ENCODE results near the gene RGS17. TPM values are rescaled to one million over a fixed set of nuclear protein-coding genes. Genes with fewer than 3 reads are reported as not detected.

Gene RGS17
- total RNA-seq, 4 donors from 2014 or later = 0.88 to 4.8 (median 0.91) TPM; not detected in 1

GRCh38 chr6:153034139-153034538 lies 96.9 kb downstream of the RGS17 start:
- Histone ChIP-seq H3K27ac (no peak overlapping the region), H3K27me3 (no peaks in the 10 kb centered on the region), H3K9me3 (no peaks in the 10 kb centered on the region), H3K36me3 (no peaks in the 10 kb centered on the region), H3K4me3 (no peak overlapping the region), H3K4me1 (no peaks in the 10 kb centered on the region)
- no peak for TF ChIP-seq CTCF (IDR thresholded peaks at IDR 0.05)
- no peak for TF ChIP-seq POLR2A (IDR thresholded peaks at IDR 0.05)
- DNase-seq = no peak
- intact Hi-C loops (cut with DNase I; ENCODE audit: low total_unique reads) = no loop called here

- intact Hi-C loops (cut with DNase I; ENCODE audit: low total_unique reads) = no loop called here
- Histone ChIP-seq H3K9me3 (no peaks in the 10 kb centered on the region), H3K4me3 (no peak overlapping the region), H3K4me1 (no peaks in the 10 kb centered on the region), H3K27me3 (no peaks in the 10 kb centered on the region), H3K27ac (no peak overlapping the region), H3K36me3 (no peaks in the 10 kb centered on the region)
- no peak for DNase-seq
- TF ChIP-seq POLR2A (IDR thresholded peaks at IDR 0.05) (no peak), CTCF (IDR thresholded peaks at IDR 0.05) (peak in 1 of 4 experiments; percentile 17)
Observed at GRCh38 chr6:153032255-153032882, 98.7 kb downstream of the RGS17 start.

- Histone ChIP-seq H3K36me3 (no peaks in the 10 kb centered on the region), H3K9me3 (no peaks in the 10 kb centered on the region), H3K4me3 (no peak overlapping the region), H3K27ac (no peak overlapping the region), H3K27me3 (no peaks in the 10 kb centered on the region), H3K4me1 (no peaks in the 10 kb centered on the region)
- intact Hi-C loops (cut with DNase I; ENCODE audit: low total_unique reads) = no loop called here
- DNase-seq = no peak
- no peak for TF ChIP-seq CTCF (IDR thresholded peaks at IDR 0.05)
- TF ChIP-seq POLR2A (IDR thresholded peaks at IDR 0.05) = no peak
Observed at GRCh38 chr6:153031335-153031955, 99.6 kb downstream of the RGS17 start.

GRCh38 chr6:153028963-153029362 lies 102.1 kb downstream of the RGS17 start:
- Histone ChIP-seq H3K36me3 (no peaks in the 10 kb centered on the region), H3K27me3 (no peaks in the 10 kb centered on the region), H3K4me1 (no peaks in the 10 kb centered on the region), H3K4me3 (no peak overlapping the region), H3K9me3 (no peaks in the 10 kb centered on the region), H3K27ac (no peak overlapping the region)
- no peak for TF ChIP-seq CTCF (IDR thresholded peaks at IDR 0.05)
- TF ChIP-seq POLR2A (IDR thresholded peaks at IDR 0.05) = no peak
- intact Hi-C loops (cut with DNase I; ENCODE audit: low total_unique reads) = no loop called here
- DNase-seq = no peak

- Histone ChIP-seq H3K9me3 (no peaks in the 10 kb centered on the region), H3K27ac (no peak overlapping the region), H3K27me3 (no peaks in the 10 kb centered on the region), H3K4me1 (no peaks in the 10 kb centered on the region), H3K36me3 (no peaks in the 10 kb centered on the region), H3K4me3 (no peak overlapping the region)
- intact Hi-C loops (cut with DNase I; ENCODE audit: low total_unique reads) = no loop called here
- TF ChIP-seq CTCF (IDR thresholded peaks at IDR 0.05) = no peak
- no peak for TF ChIP-seq POLR2A (IDR thresholded peaks at IDR 0.05)
- DNase-seq = no peak
Observed at GRCh38 chr6:153028286-153028685, 102.8 kb downstream of the RGS17 start.

Measured in uterus (tissue), 4 donors.